ENCODE results near the gene OCA2.

Gene OCA2

DNA sequence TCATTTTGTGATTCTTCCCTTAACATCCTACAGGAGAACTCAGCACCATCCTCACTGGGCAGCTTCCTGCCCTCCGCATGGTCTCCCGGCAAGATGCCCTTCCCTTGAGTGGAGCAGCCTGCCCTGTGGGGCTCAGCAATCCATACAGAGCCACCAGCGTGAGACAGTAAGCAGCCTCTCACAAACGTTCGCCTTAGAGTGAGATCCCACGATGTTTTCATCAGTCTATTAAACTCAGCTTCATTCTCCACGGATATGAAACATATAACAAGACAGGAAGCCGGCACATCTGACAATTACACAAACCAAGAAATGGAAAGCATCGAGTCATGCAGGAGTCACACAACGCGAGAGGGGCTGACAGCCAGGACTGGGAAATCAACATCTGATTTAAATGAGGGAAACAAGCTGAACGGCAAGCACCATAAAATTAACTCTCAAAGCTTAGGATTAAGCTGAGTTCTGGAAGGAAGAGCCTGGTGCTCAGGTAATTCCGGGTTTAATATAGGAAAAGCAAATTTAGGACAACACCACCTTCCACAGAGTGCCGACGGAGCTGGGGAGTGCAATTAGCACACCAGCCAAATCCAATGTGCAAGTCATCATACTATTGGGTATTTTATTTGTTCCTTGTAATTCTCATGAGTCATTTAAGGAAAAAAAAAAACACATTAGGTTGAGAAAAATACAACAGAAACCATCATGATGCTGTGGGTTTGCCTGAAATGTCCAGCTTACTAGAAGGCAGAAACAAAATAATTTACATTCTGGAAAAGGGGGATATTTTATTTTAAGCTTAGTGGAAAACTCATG lies 272.0 kb downstream of the OCA2 start:
- no peak overlapping the region for H3K4me3 ChIP-seq (ENCODE audit: low read depth, low read length)

DNA sequence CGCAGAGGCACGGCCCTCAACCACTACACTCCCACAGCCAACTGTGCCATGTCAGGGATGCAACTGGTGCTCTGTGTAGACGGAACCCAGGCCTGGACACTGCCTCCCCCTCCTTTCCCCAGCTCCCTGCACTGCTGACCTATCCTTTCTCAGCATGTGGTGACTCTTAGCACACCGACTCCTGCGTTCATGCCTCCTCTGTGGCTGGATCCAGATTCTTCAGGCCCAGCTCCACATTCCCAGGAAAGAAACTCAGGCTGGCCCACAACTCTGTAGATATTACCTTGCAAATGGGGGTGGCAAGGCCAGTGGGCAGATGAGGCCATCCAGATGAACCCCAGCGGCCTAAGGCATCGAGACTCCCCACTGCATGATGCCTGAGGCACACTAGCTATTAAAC lies 272.7 kb downstream of the OCA2 start:
- no peak overlapping the region for H3K4me3 ChIP-seq (ENCODE audit: low read depth, low read length)

DNA sequence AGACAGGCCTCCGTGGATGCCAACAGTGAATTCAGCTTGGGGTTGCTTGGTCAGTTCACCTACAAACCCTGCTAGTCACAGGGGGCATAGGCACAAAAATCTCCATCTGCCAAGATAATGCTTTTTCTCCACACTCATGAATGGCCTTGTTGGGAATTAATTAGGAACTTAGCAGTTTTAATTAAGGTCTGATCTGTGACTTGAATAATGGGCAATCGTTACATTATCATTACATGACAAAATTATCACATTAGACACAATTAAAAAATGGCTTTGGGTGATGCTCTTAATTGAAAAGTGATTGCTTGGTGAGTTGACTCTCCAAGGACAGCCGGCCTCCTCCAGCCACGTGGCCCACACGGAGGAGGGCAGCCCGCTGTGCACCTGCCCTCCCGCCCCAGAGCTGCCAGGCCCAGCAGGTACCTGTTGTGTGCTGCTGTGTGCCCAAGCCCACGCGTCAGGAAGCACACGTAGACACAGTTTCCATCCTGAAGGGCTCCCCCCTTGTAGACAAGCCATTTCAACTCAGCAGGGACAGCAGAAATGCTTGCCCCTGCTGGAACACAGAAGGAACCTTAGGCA lies 274.2 kb downstream of the OCA2 start:
- no peak overlapping the region for H3K4me3 ChIP-seq (ENCODE audit: low read depth, low read length)

DNA sequence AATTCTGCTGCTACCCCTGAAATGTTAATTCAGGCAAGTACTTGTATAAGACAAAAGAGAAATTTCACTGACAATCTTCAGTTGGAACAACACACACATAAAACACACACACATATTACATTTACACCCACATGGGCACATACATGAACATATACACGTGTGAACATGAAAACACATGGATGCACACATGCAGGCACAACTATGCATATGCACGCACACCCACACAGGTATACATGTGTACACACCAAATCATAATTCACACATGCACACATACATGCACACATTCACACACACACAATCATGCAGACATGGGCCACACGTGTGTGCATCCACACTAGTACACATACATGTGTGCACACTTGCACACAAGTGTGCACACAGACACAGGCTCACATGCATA lies 277.8 kb downstream of the OCA2 start:
- no peak overlapping the region for H3K4me3 ChIP-seq (ENCODE audit: low read depth, low read length)

DNA sequence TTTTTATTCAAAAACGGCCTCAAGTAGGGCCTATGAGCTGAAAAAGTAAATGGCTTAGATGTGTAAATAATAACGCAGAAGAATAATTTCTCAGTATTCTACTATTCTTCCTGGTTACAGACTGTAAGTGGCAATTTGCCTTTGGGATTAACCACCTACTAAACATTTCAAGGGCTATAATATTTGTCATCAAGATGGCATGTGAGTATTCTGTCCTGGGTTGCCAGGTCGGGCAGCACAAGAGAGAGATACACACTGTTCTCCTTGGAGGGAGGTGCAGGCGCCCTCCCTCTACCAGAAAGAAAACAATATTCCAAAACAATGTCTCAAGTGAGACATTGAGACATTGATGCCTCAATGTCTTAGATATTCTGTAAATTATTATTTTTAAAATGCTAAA lies 278.4 kb downstream of the OCA2 start:
- no peak overlapping the region for H3K4me3 ChIP-seq (ENCODE audit: low read depth, low read length)

DNA sequence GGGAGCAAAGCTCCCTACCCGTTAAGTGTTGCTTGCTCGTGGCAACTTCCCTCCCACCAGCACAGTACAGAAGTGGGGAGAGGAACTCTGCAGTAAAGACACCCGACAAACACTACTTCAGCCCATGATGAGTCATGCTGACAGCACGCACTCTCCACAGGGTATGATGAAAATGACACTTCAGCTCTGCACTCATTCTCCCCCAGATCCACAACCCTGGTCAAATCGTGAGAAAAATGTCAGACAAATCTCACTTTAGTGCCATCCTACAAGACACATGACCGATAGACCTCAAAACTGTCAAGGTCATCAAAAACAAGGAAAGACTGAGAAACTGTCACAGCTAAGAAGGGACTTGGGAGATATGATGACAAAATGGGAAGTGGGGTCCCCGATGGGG lies 278.9 kb downstream of the OCA2 start:
- H3K4me3 ChIP-seq (ENCODE audit: low read depth, low read length), result no peak overlapping the region

DNA sequence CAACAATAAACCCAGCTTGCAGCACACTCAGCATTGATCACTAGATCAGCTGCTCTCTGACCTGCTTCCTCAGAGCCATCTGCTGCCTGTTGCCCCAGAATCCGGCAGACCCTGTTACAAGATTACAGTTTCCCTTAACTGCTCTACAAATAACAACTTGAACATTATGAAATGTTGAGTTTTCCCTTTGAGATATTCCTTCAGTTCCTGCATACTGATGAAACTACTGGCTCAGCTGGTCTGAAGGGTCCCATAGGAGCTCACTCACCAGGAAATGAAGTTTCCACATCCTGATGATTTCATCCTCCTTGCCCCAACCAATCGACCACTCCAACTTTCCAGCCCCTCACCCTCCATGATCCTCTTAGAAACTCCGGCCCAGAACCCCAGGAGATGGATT lies 281.9 kb downstream of the OCA2 start:
- H3K4me3 ChIP-seq (ENCODE audit: low read depth, low read length), result no peak overlapping the region

DNA sequence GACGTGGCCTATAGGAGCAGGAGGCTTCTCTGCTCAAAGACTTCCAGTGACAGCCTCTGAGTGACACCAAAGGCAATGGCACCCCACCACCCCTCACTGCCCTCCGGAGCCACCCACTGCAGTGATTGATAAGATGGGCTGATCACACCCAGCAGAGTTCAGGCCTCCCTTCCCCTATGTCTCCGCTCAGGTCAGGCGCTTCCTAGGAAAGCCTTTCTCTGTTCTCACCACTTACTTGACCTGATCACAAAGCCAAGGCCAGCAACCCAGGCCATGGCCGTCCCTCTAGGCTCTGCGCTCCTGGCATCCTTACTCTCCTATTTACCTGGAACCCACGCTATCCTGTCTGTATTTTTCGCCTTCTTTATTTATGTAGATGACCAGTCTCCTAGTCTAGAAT lies 282.3 kb downstream of the OCA2 start:
- H3K4me3 ChIP-seq (ENCODE audit: low read depth, low read length), result no peak overlapping the region

DNA sequence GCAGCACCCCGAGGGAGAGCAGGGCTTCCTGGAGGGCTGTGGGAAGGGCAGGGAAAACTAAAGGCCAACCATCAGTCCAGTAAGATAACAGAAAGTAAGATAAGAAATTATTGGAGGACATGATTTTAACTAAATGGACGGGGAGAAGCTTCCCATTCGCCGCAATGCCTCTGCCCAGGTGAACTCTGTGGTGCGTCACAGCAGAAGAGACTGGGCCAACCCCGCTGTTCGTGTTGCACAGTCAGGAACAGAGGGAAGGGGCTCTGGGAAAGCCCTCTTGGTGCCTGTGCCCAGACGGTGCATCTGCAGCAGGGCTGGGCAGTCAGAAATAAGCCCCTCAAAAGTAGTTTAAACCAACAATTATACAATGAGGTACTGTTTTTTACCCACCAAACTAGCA lies 284.1 kb downstream of the OCA2 start:
- no peak overlapping the region for H3K4me3 ChIP-seq (ENCODE audit: low read depth, low read length)

DNA sequence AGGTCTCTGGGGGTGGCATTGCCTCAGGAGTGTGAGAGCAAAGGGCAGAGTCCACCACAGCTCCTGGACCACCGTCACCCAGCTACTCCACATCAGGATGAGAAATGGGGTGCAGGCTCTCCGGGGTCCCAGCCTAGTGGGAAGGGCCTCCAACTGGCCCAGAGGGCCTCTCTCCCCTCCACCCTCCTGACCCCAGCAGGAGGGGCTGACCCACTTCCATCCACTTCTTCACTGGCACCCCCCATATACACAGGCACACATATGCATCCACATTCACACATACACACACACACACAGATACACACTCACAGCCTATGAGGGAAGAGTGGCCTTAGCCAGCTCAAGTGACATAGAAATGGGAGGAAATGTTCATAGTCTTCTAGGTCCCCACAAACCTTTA lies 286.0 kb downstream of the OCA2 start:
- H3K4me3 ChIP-seq (ENCODE audit: low read depth, low read length), result no peak overlapping the region

DNA sequence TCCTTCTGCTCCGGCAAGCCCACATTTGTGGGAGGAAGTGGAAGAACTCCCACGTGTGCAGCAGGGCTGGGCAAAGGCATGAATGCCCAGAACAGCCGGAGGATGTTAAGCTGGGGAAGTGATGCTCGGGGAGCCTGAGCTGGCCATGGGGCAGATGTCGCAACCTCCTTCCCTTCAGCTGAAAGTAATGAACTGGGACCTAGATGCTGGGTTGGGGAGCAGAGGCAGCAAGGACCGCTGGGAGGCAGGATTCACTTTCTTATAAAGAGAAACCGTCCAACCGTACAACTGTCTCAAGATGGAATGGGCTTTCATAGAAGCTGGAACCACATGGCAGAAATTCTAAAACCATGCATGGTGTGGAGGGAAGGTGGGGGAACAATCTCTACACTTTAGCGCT lies 290.9 kb downstream of the OCA2 start:
- no peak overlapping the region for H3K4me3 ChIP-seq (ENCODE audit: low read depth, low read length)

DNA sequence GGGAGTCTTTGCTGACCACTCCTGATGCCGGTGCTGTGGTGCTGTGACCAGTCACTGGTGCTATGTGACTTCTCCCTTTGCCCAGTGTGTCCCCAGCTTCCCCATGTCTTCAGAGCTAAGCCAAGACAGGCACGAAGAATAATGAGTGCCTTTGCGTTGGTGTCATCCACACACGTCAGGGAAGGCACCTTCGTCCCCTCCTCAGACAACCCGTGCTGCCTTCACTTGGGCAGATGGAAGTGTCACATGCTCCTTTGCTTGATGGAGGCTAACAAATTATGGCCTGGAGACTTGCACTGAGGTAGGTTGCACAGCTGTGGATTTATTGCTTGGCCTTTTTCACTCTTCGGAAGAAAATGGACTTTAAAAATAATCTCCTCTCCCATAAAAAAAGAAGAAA lies 291.8 kb downstream of the OCA2 start:
- H3K4me3 ChIP-seq (ENCODE audit: low read depth, low read length), result no peak overlapping the region

DNA sequence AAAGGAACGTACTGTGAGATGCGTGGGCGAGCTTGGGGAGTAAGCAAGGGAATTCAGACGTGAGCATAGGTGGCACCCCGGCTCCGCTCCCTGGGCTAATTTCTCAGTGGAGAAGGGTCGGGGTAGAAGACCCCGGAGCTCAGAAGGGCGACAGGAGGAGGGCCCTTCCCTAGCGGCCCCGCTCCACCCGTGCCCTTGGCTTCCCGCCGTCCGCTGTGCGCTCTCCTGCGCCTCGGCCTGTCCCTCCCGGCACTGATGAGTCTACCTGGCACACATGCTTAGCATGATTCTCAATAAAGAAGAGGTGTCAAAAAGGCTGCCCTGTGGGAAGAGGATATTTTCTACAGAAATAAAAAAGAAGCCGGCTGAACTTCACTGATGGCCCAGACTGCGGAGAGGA lies 292.7 kb downstream of the OCA2 start:
- H3K4me3 ChIP-seq (ENCODE audit: low read depth, low read length), result no peak overlapping the region

DNA sequence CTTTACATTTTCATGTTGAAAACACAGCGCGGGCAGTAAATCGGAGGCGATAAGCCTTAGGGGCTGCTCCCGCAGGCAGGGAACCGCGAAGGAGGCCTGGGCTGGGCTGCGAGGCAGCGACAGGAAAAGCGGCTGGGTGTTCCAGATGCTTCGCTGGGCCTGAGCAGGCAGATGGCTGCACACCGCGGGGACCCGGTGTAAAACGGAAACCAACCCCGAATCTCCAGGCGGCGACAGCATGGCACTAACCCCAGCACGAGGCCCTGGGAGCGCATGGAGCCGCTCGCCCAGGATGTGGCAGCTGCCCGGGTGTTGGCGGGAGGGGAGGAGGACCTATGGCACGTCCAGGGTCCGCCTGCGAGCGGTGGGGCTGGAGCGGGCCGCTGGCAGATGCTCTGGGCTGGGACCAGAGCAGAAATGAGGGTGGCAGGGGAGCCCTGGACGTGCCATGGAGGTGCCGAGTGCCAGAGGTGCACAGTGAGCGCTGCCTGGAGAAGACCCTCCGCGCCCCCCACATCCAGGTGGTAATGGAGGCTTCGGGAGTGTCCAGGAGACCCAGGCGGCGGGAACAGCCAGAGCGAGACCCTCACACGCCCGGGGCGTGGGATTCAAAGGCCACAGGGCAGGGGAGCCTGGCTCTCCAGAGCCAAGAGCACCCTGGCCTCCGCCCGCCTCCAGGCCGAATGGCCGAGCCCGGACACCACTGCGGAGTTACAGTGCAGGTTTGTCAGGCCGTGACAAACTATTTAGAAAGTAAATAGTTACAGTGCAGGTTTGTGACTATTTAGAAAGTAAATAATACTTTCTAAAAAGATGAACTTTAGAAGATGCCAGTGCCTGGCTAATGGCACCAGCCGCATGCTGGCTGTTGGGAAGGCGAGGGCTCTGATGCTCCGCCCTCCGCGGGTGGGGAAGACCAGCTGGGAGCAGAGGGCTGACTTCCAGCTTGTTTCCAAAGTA lies 293.6 kb downstream of the OCA2 start:
- no peak overlapping the region for H3K4me3 ChIP-seq (ENCODE audit: low read depth, low read length)

DNA sequence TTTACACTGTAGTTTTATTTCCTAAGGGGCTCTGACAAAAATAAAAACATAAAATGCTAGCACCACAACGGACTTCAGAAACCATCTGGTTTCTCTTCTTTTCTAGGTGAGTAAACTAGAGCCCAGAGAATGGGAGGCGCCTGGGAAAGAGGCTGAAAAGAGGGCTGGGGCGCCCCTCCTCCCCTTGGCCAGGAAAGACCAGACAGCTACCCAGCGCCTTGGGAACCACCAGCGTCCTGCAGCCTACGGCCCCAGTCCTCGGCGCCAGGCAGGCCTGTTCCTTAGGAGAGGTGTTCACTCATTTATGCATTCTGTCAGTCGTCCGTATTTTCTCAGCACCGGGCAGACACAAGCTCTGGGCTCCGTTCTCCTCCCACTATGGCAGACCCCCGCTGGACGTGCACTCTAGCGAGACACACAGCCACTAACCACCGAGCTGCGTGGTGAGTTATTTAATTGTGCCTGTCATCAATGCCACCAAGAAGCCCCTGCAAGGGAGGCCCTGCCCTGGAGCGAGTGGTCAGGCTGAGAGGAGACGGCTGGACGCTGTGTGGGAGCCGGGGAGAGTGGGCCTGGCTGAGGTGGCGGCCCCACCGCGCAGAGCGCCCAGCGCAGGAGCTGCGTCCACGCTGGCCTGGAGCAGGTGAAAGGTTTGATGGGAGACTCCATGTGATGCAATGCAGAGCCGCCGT lies 294.4 kb downstream of the OCA2 start:
- H3K4me3 ChIP-seq (ENCODE audit: low read depth, low read length), result no peak overlapping the region

DNA sequence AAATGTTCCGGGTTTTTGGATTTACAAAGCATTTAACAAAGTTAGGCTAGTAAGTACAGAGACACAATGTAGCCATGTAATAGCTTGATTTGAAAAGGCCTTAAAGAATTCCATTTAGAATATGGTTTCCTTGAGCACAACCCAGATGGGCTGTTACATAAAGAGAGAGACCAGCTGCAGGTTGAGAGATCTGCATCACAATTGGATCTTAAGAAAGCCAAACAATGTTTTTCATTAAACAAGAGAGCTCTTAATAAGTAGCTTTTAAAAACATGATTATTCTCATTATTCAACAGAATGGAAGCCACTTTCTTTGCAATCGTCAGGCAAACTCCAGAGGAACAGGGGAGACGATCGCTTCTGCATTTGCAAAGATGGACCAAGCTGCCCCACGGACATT lies 300.3 kb downstream of the OCA2 start:
- H3K4me3 ChIP-seq (ENCODE audit: low read depth, low read length), result no peak overlapping the region

DNA sequence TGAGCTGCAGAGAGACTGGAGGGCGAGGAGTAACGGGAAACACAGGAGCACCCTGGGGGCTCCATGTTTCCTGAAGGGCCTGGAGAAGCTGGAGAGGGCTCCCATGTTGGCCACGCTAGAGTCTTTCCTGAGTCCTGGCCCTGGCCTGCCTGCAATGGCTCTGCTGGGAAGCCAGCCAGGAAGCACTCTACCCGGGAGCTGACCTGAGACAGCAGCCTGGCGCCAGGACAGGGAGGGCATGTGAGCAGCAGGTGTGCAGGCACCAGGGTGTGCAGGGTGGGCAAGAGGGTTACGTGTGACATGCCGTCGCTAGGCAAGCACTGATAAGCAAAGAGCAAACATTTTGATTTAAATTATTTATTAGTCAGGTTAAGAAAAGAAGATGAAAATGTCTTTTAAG lies 301.4 kb downstream of the OCA2 start:
- no peak overlapping the region for H3K4me3 ChIP-seq (ENCODE audit: low read depth, low read length)

DNA sequence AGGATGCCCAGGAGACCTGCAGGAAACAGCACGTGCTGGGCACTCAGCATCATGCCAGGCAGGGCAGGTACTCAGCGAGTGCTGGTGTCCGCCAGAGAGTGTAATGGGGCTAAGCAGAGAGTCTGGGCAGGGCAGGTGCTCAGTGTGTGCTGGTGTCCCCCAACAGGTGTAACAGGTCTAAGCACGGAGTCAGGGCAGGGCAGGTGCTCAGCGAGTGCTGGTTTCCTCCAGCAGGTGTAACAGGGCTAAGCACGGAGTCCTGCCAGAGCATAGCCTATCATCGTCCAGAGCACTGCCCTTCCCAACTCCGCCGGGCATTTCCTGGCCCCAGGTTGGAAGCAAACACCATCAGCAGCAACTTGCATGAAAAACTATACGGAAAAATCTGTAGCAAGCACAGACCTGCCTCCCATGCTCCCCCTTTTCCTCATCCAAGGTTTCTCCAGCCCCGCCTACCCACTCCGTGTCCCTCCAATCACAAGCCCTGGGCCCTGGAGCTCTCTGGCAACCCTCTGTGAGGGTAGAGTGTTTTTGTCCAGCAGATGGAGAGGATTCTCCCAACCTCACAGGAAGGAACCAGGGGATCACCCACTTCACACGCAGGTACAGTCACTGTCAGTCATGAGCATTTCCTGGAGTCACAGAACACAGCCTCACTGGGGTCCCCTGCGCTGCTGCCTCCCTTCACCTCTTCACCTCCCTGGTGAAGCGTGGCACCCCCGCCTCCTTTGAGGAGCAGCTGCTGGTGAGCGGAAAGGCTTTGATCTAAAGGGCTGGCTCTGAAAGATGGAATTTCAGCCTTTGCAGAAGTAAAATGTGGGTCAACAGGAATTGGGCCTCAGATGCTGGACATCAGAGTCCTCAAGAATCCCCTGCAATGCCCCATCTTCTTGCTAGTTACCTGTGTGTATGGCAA lies 302.5 kb downstream of the OCA2 start:
- no peak overlapping the region for H3K4me3 ChIP-seq (ENCODE audit: low read depth, low read length)

DNA sequence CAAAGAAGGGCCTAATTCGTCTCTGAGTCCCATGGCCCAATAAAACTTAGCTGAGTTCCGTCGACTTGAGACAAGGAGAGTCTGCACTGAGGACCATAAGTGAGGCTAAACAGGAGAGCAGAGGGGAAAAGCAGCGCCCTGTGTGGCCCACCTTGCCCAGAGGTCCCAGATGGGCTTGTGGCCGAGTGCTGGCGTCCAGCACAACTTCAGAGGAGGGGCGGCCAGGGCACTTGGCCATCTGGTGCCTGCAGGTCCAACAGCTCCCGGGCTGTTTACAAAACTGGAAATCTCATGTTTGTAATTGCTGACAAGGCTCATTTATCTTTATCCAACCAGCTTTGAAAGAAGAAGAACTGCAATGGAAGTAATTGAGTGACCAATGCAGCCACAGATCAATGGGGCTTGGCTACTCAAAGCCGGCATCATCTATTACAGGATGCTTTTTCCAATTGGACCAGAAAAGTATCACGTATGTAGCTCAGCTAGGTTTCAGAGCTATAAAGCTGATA lies 306.3 kb downstream of the OCA2 start:
- H3K4me3 ChIP-seq (ENCODE audit: low read depth, low read length), result no peak overlapping the region

DNA sequence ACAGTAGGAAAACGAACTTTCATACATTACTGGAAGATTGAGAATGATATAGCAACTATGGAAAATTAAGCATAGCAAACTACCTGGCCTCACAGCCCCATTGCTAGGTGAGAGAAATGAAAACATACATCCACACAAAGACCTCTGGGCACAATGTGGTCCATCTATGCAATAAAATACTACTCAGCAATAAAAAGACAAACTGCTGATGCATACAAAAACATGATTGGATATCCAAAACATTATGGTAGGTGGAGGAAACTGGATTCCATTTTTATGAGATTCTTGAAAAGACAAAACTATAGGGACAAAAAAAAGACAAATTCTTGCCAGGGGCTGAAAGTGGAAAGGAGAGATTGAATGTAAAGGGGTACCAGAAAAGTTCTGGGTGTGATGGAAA lies 308.8 kb downstream of the OCA2 start:
- H3K4me3 ChIP-seq (ENCODE audit: low read depth, low read length), result no peak overlapping the region
